Neural progenitor cell (in vitro differentiated cells): ENCODE results near the gene PTPN11. TPM values are rescaled to one million over a fixed set of nuclear protein-coding genes. Genes with fewer than 3 reads are reported as not detected.
A peak's percentile ranks its signal among the peaks of the same experiment; 100 is the strongest.

ENCODE experiments used
- DNase-seq: peaks from one replicate; pipeline ENCODE4 v3.0.0-alpha.2; 2016; ENCODE audit warnings: low spot score
- H2AFZ ChIP-seq: fragments of 200-600 bp; sonication (generic); replicated peaks from 2 replicates; pipeline ENCODE4 v1.6.1; 2016; ENCODE audit warnings: antibody characterized with exemption
- H3F3A ChIP-seq: fragments of 200-600 bp; sonication (generic); 2 replicates; pipeline ENCODE4 v1.6.1; 2016; ENCODE audit warnings: antibody characterized with exemption, low read depth
- H3K27ac ChIP-seq: fragments of 200-600 bp; sonication (generic); 2 replicates; pipeline ENCODE4 v1.5.1; 2016; ENCODE audit warnings: mild to moderate bottlenecking
- H3K27me3 ChIP-seq: fragments of 200-600 bp; sonication (generic); 2 replicates; pipeline ENCODE4 v1.6.1; 2016; ENCODE audit warnings: mild to moderate bottlenecking, moderate library complexity
- H3K36me3 ChIP-seq: fragments of 200-600 bp; sonication (generic); 2 replicates; pipeline ENCODE4 v1.5.1; 2016
- H3K4me1 ChIP-seq: fragments of 200-600 bp; sonication (generic); 2 replicates; pipeline ENCODE4 v1.6.1; 2016; ENCODE audit warnings: mixed run types
- H3K4me2 ChIP-seq: fragments of 200-600 bp; sonication (generic); 2 replicates; pipeline ENCODE4 v1.6.1; 2016
- H3K4me3 ChIP-seq: fragments of 200-600 bp; sonication (generic); 2 replicates; pipeline ENCODE4 v1.5.1; 2016
- H3K79me2 ChIP-seq: fragments of 200-600 bp; sonication (generic); 2 replicates; pipeline ENCODE4 v1.6.1; 2016; ENCODE audit warnings: low read depth
- H3K9ac ChIP-seq: fragments of 200-600 bp; sonication (generic); 2 replicates; pipeline ENCODE4 v1.6.1; 2016
- H3K9me3 ChIP-seq: fragments of 200-600 bp; sonication (generic); 2 replicates; pipeline ENCODE4 v1.5.1; 2016; ENCODE audit warnings: low read depth
- H4K20me1 ChIP-seq: fragments of 200-600 bp; sonication (generic); 2 replicates; pipeline ENCODE4 v1.6.1; 2016; ENCODE audit warnings: low read depth
- H3K27ac Mint-ChIP-seq: 3 replicates; pipeline ENCODE4 v1.8.0; 2021; ENCODE audit warnings: mixed read lengths
- H3K27me3 Mint-ChIP-seq: 2 replicates; pipeline ENCODE4 v1.8.0; 2022; ENCODE audit warnings: low read depth, mild to moderate bottlenecking, inconsistent platforms, moderate library complexity, mixed read lengths; ENCODE audit not compliant: insufficient read depth
- H3K36me3 Mint-ChIP-seq: 3 replicates; pipeline ENCODE4 v1.8.0; 2021; ENCODE audit warnings: mixed read lengths
- H3K4me1 Mint-ChIP-seq: 3 replicates; pipeline ENCODE4 v1.8.0; 2021; ENCODE audit warnings: mixed read lengths
- H3K4me3 Mint-ChIP-seq: 3 replicates; pipeline ENCODE4 v1.8.0; 2021; ENCODE audit warnings: mild to moderate bottlenecking, moderate library complexity, mixed read lengths
- H3K9me3 Mint-ChIP-seq: 3 replicates; pipeline ENCODE4 v1.8.0; 2020; ENCODE audit warnings: mixed read lengths
- CTCF ChIP-seq: fragments of 200-600 bp; sonication (generic); IDR thresholded peaks from 2 replicates; pipeline ENCODE4 v1.5.1; 2017; ENCODE audit warnings: antibody characterized with exemption, mild to moderate bottlenecking
- EZH2 ChIP-seq: fragments of 200-600 bp; sonication (generic); IDR thresholded peaks from 2 replicates; pipeline ENCODE4 v1.6.1; 2017; ENCODE audit warnings: antibody characterized with exemption, mild to moderate bottlenecking, moderate library complexity
- EZH2phosphoT487 ChIP-seq: fragments of 200-600 bp; sonication (generic); IDR thresholded peaks from 2 replicates; pipeline ENCODE4 v1.6.1; 2017; ENCODE audit warnings: antibody characterized with exemption
- total RNA-seq: library from RNA; depleted of rRNA; stranded (reverse); fragments of >200 nt; gene quantifications from 2 replicates; pipeline ENCODE4 v1.2.3, GENCODE V29; 2015; ENCODE audit warnings: low replicate concordance

The PTPN11 gene
- total RNA-seq, 1 donor from 2014 or later: 85.2 TPM

- peaks cover 3% of the 10 kb centered on the region for H3K36me3 Mint-ChIP-seq
- no peaks in the 10 kb centered on the region for H3F3A ChIP-seq
- H3K4me1 ChIP-seq: no peaks in the 10 kb centered on the region
- H3K27ac ChIP-seq: no peak overlapping the region
- H3K27me3 ChIP-seq: no peaks in the 10 kb centered on the region
- peaks cover 2% of the 10 kb centered on the region for H3K4me1 Mint-ChIP-seq
- H3K4me3 Mint-ChIP-seq: no peak overlapping the region
- no peaks in the 10 kb centered on the region for H3K9me3 ChIP-seq
- peaks cover 43% of the 10 kb centered on the region for H4K20me1 ChIP-seq
- no peaks in the 10 kb centered on the region for H3K27me3 Mint-ChIP-seq
- H3K27ac Mint-ChIP-seq: peak overlapping the region; percentile 61
- H3K9ac ChIP-seq: no peak overlapping the region
- no peak for DNase-seq
- no peaks in the 10 kb centered on the region for H3K36me3 ChIP-seq
- peaks cover 98% of the 10 kb centered on the region for H3K79me2 ChIP-seq
- no peak overlapping the region for H2AFZ ChIP-seq
- H3K9me3 Mint-ChIP-seq: no peaks in the 10 kb centered on the region
- no peak for TF ChIP-seq EZH2
- TF ChIP-seq CTCF: no peak
- no peak for TF ChIP-seq EZH2phosphoT487
- no peak overlapping the region for H3K4me2 ChIP-seq
- no peak overlapping the region for H3K4me3 ChIP-seq
Measured at GRCh38 chr12:112427760-112428159, 9.0 kb downstream of the PTPN11 start.

- no peaks in the 10 kb centered on the region for H3K27me3 ChIP-seq
- no peak overlapping the region for H3K9ac ChIP-seq
- no peaks in the 10 kb centered on the region for H3K4me1 Mint-ChIP-seq
- no peak overlapping the region for H3K27ac ChIP-seq
- H2AFZ ChIP-seq: no peak overlapping the region
- H3F3A ChIP-seq: no peaks in the 10 kb centered on the region
- H3K36me3 Mint-ChIP-seq: peaks cover 3% of the 10 kb centered on the region
- H3K27me3 Mint-ChIP-seq: no peaks in the 10 kb centered on the region
- no peak for TF ChIP-seq EZH2phosphoT487
- TF ChIP-seq EZH2: no peak
- TF ChIP-seq CTCF: no peak
- peaks cover 98% of the 10 kb centered on the region for H3K79me2 ChIP-seq
- H3K9me3 Mint-ChIP-seq: no peaks in the 10 kb centered on the region
- no peak overlapping the region for H3K4me3 ChIP-seq
- H3K9me3 ChIP-seq: no peaks in the 10 kb centered on the region
- H3K4me3 Mint-ChIP-seq: no peak overlapping the region
- no peaks in the 10 kb centered on the region for H3K36me3 ChIP-seq
- DNase-seq: no peak
- no peaks in the 10 kb centered on the region for H3K4me1 ChIP-seq
- H3K27ac Mint-ChIP-seq: no peak overlapping the region
- H4K20me1 ChIP-seq: peaks cover 24% of the 10 kb centered on the region
- no peak overlapping the region for H3K4me2 ChIP-seq
Measured at GRCh38 chr12:112430929-112431328, 12.2 kb downstream of the PTPN11 start.

- H3K27me3 ChIP-seq: no peaks in the 10 kb centered on the region
- no peak overlapping the region for H2AFZ ChIP-seq
- H3F3A ChIP-seq: no peaks in the 10 kb centered on the region
- Mint-ChIP-seq H3K4me1 (peaks cover 3% of the 10 kb centered on the region), H3K27me3 (no peaks in the 10 kb centered on the region), H3K36me3 (peaks cover 3% of the 10 kb centered on the region), H3K27ac (no peak overlapping the region), H3K9me3 (no peaks in the 10 kb centered on the region), H3K4me3 (no peak overlapping the region)
- DNase-seq: no peak
- no peaks in the 10 kb centered on the region for H3K9me3 ChIP-seq
- H3K79me2 ChIP-seq: peaks cover 98% of the 10 kb centered on the region
- H3K4me2 ChIP-seq: no peak overlapping the region
- no peak overlapping the region for H3K9ac ChIP-seq
- H3K4me3 ChIP-seq: no peak overlapping the region
- H3K4me1 ChIP-seq: no peaks in the 10 kb centered on the region
- TF ChIP-seq CTCF: no peak
- TF ChIP-seq EZH2: no peak
- no peak for TF ChIP-seq EZH2phosphoT487
- H3K36me3 ChIP-seq: no peaks in the 10 kb centered on the region
- H4K20me1 ChIP-seq: peaks cover 26% of the 10 kb centered on the region
- no peak overlapping the region for H3K27ac ChIP-seq
Measured at GRCh38 chr12:112431965-112432364, 13.2 kb downstream of the PTPN11 start.
